ENCODE results near the gene DNAH14. TPM values are rescaled to one million over a fixed set of nuclear protein-coding genes. Genes with fewer than 3 reads are reported as not detected.

DNAH14 gene
- polyA plus RNA-seq, 1 donor = 18.2 TPM

DNA sequence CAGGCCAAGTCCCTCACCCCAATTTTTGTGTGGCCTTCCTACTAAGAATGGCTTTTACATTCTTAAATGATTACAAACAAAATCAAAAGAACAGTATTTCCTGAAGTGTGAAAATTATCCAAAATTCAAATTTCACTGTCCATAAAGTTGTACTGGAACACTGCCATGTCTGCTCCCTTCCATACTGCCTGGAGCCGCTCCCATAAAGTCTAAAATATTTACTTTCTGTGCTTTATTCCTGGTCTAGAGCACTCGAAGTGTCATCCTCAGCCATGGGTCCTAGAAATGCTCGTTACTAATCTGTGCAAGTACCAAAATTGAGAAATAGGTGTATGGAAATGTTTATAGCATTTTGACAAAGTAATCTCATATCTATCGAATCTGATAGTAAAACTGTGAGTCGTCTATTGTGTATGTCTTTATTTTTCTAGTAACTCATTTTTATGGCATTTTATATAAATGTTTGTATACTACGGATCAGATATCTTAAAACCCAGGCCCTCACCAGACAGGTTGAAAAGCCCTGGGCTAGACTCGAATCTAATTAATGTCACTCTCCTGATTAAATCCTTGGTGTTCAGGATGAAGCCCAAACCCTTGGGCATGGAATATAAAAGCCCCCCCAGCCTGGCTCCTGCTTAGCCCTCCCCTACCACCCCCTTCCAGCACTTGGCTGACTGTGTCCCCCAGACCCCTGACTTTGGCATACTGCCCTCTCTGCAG, 493.5 kb downstream of the DNAH14 start:
- H3K36me3 ChIP-seq (ENCODE audit: control insufficient read depth, insufficient read depth, low read length) = peaks cover 9% of the 10 kb centered on the region
- H3K27ac ChIP-seq (ENCODE audit: low read length) = no peak overlapping the region
- no peaks in the 10 kb centered on the region for H3K27me3 ChIP-seq (ENCODE audit: control insufficient read depth, insufficient read depth, low read length)
- no peak overlapping the region for H3K4me3 ChIP-seq (ENCODE audit: low read length)
- WGBS (ENCODE audit: insufficient coverage, low lambda C conversion rate) = 46% methylated on average over 2 of the region's 7 CpGs
- no peak for DNase-seq
- H3K4me1 ChIP-seq (ENCODE audit: control insufficient read depth, insufficient read depth, low read length) = peaks cover 27% of the 10 kb centered on the region
- no peaks in the 10 kb centered on the region for H3K9me3 ChIP-seq (ENCODE audit: control insufficient read depth, low read depth, low read length)

GRCh38 chr1:225423518-225423855, 494.0 kb downstream of the DNAH14 start:
- no peaks in the 10 kb centered on the region for H3K9me3 ChIP-seq (ENCODE audit: control insufficient read depth, low read depth, low read length)
- H3K4me3 ChIP-seq (ENCODE audit: low read length) = no peak overlapping the region
- H3K36me3 ChIP-seq (ENCODE audit: control insufficient read depth, insufficient read depth, low read length) = peaks cover 7% of the 10 kb centered on the region
- no peak overlapping the region for H3K27ac ChIP-seq (ENCODE audit: low read length)
- peaks cover 25% of the 10 kb centered on the region for H3K4me1 ChIP-seq (ENCODE audit: control insufficient read depth, insufficient read depth, low read length)
- WGBS (ENCODE audit: insufficient coverage, low lambda C conversion rate) = no CpG with 5 or more reads among the region's 2 CpGs
- DNase-seq = no peak
- H3K27me3 ChIP-seq (ENCODE audit: control insufficient read depth, insufficient read depth, low read length) = no peaks in the 10 kb centered on the region

GRCh38 chr1:225424562-225425200, 495.2 kb downstream of the DNAH14 start:
- Histone ChIP-seq H3K27me3 (ENCODE audit: control insufficient read depth, insufficient read depth, low read length) (no peaks in the 10 kb centered on the region), H3K9me3 (ENCODE audit: control insufficient read depth, low read depth, low read length) (no peaks in the 10 kb centered on the region), H3K27ac (ENCODE audit: low read length) (no peak overlapping the region), H3K4me1 (ENCODE audit: control insufficient read depth, insufficient read depth, low read length) (peaks cover 21% of the 10 kb centered on the region), H3K36me3 (ENCODE audit: control insufficient read depth, insufficient read depth, low read length) (no peaks in the 10 kb centered on the region), H3K4me3 (ENCODE audit: low read length) (no peak overlapping the region)
- DNase-seq = no peak
- WGBS (ENCODE audit: insufficient coverage, low lambda C conversion rate) = no CpG with 5 or more reads among the region's 6 CpGs

GRCh38 chr1:225425201-225425786, 495.8 kb downstream of the DNAH14 start:
- no peaks in the 10 kb centered on the region for H3K36me3 ChIP-seq (ENCODE audit: control insufficient read depth, insufficient read depth, low read length)
- no peak overlapping the region for H3K27ac ChIP-seq (ENCODE audit: low read length)
- H3K27me3 ChIP-seq (ENCODE audit: control insufficient read depth, insufficient read depth, low read length) = no peaks in the 10 kb centered on the region
- H3K4me1 ChIP-seq (ENCODE audit: control insufficient read depth, insufficient read depth, low read length) = peaks cover 21% of the 10 kb centered on the region
- DNase-seq = no peak
- no peaks in the 10 kb centered on the region for H3K9me3 ChIP-seq (ENCODE audit: control insufficient read depth, low read depth, low read length)
- WGBS (ENCODE audit: insufficient coverage, low lambda C conversion rate) = no CpG with 5 or more reads among the region's 5 CpGs
- peak overlapping the region; percentile 88 for H3K4me3 ChIP-seq (ENCODE audit: low read length)

DNA sequence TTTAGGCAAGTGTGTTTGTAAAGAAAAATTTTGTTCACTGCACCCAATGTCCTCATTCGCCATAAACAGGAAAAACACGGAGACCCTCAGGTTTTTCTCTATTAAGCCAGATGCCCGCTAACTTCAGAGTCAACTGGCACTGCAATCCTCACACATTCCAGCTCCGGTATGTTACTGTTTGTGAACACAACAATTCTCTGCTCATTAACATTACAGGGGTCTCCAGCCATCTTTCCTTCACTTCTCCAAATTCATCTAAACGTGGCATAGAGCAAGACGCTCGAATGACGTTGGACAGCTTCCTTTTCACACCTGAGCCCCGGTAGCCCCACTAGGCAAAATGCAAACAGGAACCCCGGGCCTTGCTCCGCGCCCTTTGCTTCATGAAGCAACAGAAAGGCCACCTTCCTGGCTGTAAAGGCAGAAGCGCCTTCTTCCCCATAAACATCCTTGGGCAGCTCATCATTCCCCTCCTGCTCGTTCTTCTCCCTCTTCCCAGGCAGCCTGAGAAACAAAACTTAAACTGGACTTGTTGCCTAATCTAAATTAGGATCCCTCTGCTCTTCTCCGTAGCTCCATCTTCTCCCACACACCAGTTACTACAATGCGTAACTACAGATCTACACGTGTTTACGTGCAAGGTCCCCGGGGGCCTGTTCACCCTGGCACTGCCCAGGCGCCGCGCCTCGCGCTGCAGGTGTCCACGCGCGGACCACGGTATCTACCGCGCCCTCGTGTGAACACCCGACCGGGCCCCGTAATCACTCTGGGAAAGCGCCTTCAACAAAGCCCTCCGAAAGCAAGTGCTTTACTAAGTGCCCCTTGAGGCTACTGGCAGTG, 497.1 kb downstream of the DNAH14 start:
- DNase-seq = peak; percentile 55 to 78
- peak overlapping the region; percentile 88 for H3K4me3 ChIP-seq (ENCODE audit: low read length)
- H3K27me3 ChIP-seq (ENCODE audit: control insufficient read depth, insufficient read depth, low read length) = no peaks in the 10 kb centered on the region
- WGBS (ENCODE audit: insufficient coverage, low lambda C conversion rate) = 0% methylated on average over 2 of the region's 36 CpGs
- H3K27ac ChIP-seq (ENCODE audit: low read length) = peak overlapping the region; percentile 74
- H3K36me3 ChIP-seq (ENCODE audit: control insufficient read depth, insufficient read depth, low read length) = no peaks in the 10 kb centered on the region
- peaks cover 7% of the 10 kb centered on the region for H3K9me3 ChIP-seq (ENCODE audit: control insufficient read depth, low read depth, low read length)
- H3K4me1 ChIP-seq (ENCODE audit: control insufficient read depth, insufficient read depth, low read length) = peaks cover 21% of the 10 kb centered on the region

- no CpG with 5 or more reads among the region's 94 CpGs for WGBS (ENCODE audit: insufficient coverage, low lambda C conversion rate)
- Histone ChIP-seq H3K9me3 (ENCODE audit: control insufficient read depth, low read depth, low read length) (peaks cover 7% of the 10 kb centered on the region), H3K27me3 (ENCODE audit: control insufficient read depth, insufficient read depth, low read length) (no peaks in the 10 kb centered on the region), H3K4me3 (ENCODE audit: low read length) (peak within 1 kb of the TSS; percentile 88), H3K4me1 (ENCODE audit: control insufficient read depth, insufficient read depth, low read length) (peaks cover 21% of the 10 kb centered on the region), H3K36me3 (ENCODE audit: control insufficient read depth, insufficient read depth, low read length) (no peaks in the 10 kb centered on the region), H3K27ac (ENCODE audit: low read length) (peak within 1 kb of the TSS; percentile 90)
- peak in 1 of 2 donors; percentile 60 for DNase-seq
These were observed 498.0 kb downstream of the DNAH14 start, which contains the start of gene LBR for GRCh38 chr1:225427235-225428067. Gene LBR, minus strand, starts transcription at chr1:225428038. Its CDS starts 3,963 bp downstream, at chr1:225424075.

GRCh38 chr1:225428068-225428880, 498.8 kb downstream of the DNAH14 start:
- Histone ChIP-seq H3K27ac (ENCODE audit: low read length) (peak overlapping the region; percentile 90), H3K9me3 (ENCODE audit: control insufficient read depth, low read depth, low read length) (peaks cover 7% of the 10 kb centered on the region), H3K36me3 (ENCODE audit: control insufficient read depth, insufficient read depth, low read length) (no peaks in the 10 kb centered on the region), H3K4me3 (ENCODE audit: low read length) (peak overlapping the region; percentile 88), H3K27me3 (ENCODE audit: control insufficient read depth, insufficient read depth, low read length) (no peaks in the 10 kb centered on the region), H3K4me1 (ENCODE audit: control insufficient read depth, insufficient read depth, low read length) (peaks cover 21% of the 10 kb centered on the region)
- WGBS (ENCODE audit: insufficient coverage, low lambda C conversion rate) = no CpG with 5 or more reads among the region's 81 CpGs
- DNase-seq = peak; percentile 94 to 96

DNA sequence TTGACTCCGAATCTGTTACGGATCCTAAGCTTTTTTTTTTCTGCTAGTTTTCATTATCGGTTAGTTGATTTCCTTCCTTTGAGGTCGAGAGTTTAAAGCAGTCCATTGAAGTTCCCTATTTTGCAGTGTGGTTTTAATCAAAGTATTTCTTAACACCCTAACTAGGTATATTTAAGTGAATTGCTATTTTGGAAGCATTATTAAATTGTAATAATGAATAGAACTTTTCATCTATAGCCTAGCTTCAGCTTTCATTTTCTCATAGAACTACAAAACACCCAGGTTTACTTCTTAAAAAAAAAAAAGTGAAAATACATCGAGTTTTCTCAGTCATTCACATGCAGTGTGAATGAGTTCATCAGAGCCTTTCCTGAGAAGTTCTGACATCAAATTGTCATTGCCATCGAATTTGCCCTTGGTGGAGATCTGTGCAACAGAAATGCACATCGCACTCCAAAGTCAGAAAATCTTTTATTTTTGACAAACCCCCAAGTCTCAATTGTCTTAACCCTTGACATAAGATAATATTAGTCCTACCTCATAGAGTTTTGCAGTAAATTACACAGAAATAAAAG, 499.5 kb downstream of the DNAH14 start:
- Histone ChIP-seq H3K4me1 (ENCODE audit: control insufficient read depth, insufficient read depth, low read length) (peaks cover 21% of the 10 kb centered on the region), H3K9me3 (ENCODE audit: control insufficient read depth, low read depth, low read length) (peaks cover 7% of the 10 kb centered on the region), H3K4me3 (ENCODE audit: low read length) (peak overlapping the region; percentile 86), H3K36me3 (ENCODE audit: control insufficient read depth, insufficient read depth, low read length) (no peaks in the 10 kb centered on the region), H3K27ac (ENCODE audit: low read length) (peak overlapping the region; percentile 90), H3K27me3 (ENCODE audit: control insufficient read depth, insufficient read depth, low read length) (no peaks in the 10 kb centered on the region)
- WGBS (ENCODE audit: insufficient coverage, low lambda C conversion rate) = 50% methylated on average over 2 of the region's 7 CpGs
- DNase-seq = no peak

DNA sequence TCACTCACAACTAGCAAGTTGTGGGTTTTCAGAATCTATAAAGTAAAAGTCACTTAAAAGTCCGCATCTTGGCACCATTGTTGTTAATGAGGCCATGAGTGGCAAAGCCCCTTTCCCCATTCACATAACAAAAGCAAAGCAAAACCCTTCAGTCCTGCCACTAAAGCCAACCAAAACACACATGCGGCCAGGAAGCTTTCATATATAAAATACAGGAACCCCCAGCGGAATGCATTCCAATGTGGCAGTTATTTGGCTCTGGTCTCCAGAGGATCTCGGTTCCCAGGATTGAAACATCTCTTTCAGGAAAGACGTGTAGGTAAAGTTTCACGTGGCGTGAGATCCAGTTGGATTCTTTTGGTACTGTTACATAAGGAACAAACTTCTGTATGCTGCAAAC, 500.8 kb downstream of the DNAH14 start:
- Histone ChIP-seq H3K4me3 (ENCODE audit: low read length) (no peak overlapping the region), H3K27me3 (ENCODE audit: control insufficient read depth, insufficient read depth, low read length) (no peaks in the 10 kb centered on the region), H3K36me3 (ENCODE audit: control insufficient read depth, insufficient read depth, low read length) (no peaks in the 10 kb centered on the region), H3K9me3 (ENCODE audit: control insufficient read depth, low read depth, low read length) (peaks cover 7% of the 10 kb centered on the region), H3K4me1 (ENCODE audit: control insufficient read depth, insufficient read depth, low read length) (peaks cover 14% of the 10 kb centered on the region), H3K27ac (ENCODE audit: low read length) (no peak overlapping the region)
- WGBS (ENCODE audit: insufficient coverage, low lambda C conversion rate) = 100% methylated on average over 1 of the region's 7 CpGs
- DNase-seq = no peak
